Progenitor cell of endocrine pancreas (in vitro differentiated cells): ENCODE data around the gene RRAD. TPM values are rescaled to one million over a fixed set of nuclear protein-coding genes. Genes with fewer than 3 reads are reported as not detected.

Experiments
- DNase-seq: peaks from one replicate; pipeline ENCODE4 v3.0.0; 2021; ENCODE audit warnings: low spot score; ENCODE audit not compliant: unreplicated experiment
- H3K27ac Mint-ChIP-seq: 2 replicates; pipeline ENCODE4 v1.8.0; 2021; ENCODE audit warnings: mild to moderate bottlenecking, moderate library complexity, mixed read lengths
- H3K27me3 Mint-ChIP-seq: 2 replicates; pipeline ENCODE4 v1.8.0; 2021; ENCODE audit warnings: mixed read lengths
- H3K36me3 Mint-ChIP-seq: 2 replicates; pipeline ENCODE4 v1.8.0; 2022; ENCODE audit warnings: mixed read lengths; ENCODE audit not compliant: insufficient read depth
- H3K4me1 Mint-ChIP-seq: 2 replicates; pipeline ENCODE4 v1.8.0; 2021; ENCODE audit warnings: low read depth, mixed read lengths
- H3K4me3 Mint-ChIP-seq: 2 replicates; pipeline ENCODE4 v1.8.0; 2021; ENCODE audit warnings: low read depth, mild to moderate bottlenecking, moderate library complexity, mixed read lengths
- H3K9me3 Mint-ChIP-seq: 2 replicates; pipeline ENCODE4 v1.8.0; 2021; ENCODE audit warnings: low read depth, mixed read lengths
- total RNA-seq: library from RNA; stranded (reverse); gene quantifications from 2 replicates; pipeline ENCODE4 v1.2.1, GENCODE V29; 2021
- TF ChIP-seq, protein P1 (sequence below): fragments of 200-600 bp; sonication (generic); IDR thresholded peaks from one replicate; pipeline ENCODE4 v1.5.0; 2021; ENCODE audit warnings: antibody characterized with exemption, mild to moderate bottlenecking; ENCODE audit not compliant: unreplicated experiment

RRAD gene
- total RNA-seq, 1 donor from 2014 or later = 0.36 TPM

DNA sequence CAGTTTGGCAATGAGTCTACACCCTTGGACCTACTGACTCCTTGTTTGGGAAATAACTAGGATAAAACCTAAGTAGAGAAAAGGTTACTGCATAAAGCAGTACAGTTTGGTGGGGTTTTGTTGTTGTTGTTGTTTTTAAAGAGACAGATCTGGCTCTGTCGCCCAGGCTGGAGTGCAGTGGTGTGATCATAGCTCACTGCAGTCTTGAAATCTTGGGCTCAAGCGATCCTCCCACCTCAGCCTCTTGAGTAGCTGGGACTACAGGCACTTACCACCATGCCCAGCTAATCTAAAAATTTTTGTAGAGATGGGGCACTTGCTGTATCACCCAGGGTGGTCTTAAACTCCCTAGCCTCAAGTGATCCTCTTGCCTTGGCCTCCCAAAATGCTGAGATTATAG, 43.8 kb downstream of the RRAD start:
- H3K27me3 Mint-ChIP-seq = peaks cover 12% of the 10 kb centered on the region
- peak overlapping the region; percentile 49 for H3K4me3 Mint-ChIP-seq
- peaks cover 6% of the 10 kb centered on the region for H3K4me1 Mint-ChIP-seq
- DNase-seq = no peak
- H3K36me3 Mint-ChIP-seq = peaks cover 4% of the 10 kb centered on the region
- no peak overlapping the region for H3K27ac Mint-ChIP-seq
- TF ChIP-seq, protein P1, sequence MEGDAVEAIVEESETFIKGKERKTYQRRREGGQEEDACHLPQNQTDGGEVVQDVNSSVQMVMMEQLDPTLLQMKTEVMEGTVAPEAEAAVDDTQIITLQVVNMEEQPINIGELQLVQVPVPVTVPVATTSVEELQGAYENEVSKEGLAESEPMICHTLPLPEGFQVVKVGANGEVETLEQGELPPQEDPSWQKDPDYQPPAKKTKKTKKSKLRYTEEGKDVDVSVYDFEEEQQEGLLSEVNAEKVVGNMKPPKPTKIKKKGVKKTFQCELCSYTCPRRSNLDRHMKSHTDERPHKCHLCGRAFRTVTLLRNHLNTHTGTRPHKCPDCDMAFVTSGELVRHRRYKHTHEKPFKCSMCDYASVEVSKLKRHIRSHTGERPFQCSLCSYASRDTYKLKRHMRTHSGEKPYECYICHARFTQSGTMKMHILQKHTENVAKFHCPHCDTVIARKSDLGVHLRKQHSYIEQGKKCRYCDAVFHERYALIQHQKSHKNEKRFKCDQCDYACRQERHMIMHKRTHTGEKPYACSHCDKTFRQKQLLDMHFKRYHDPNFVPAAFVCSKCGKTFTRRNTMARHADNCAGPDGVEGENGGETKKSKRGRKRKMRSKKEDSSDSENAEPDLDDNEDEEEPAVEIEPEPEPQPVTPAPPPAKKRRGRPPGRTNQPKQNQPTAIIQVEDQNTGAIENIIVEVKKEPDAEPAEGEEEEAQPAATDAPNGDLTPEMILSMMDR = no peak
- H3K9me3 Mint-ChIP-seq = no peaks in the 10 kb centered on the region

DNA sequence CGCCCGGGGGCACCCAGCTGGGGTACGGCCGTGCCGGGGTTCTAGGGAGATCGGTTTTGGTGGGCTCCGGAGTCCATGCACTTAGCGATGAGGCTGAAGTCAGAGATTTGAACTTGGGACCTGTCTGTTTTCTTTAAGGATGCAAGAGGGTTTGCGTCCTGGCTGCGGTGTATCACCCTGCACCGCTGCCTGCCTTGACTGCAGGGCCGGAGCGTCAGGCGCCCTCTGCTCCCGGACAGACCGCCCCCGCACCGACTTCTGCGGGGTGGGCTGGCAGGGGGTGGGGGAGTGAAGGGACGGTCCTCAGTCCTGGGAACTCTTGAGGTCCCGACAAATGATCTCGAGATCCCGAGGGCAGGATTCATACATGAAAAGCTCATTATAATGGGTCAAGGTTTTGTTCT, 44.3 kb downstream of the RRAD start:
- DNase-seq = no peak
- Mint-ChIP-seq H3K4me3 (peak overlapping the region; percentile 89), H3K4me1 (peaks cover 6% of the 10 kb centered on the region), H3K9me3 (no peaks in the 10 kb centered on the region), H3K36me3 (peaks cover 4% of the 10 kb centered on the region), H3K27ac (no peak overlapping the region), H3K27me3 (peaks cover 14% of the 10 kb centered on the region)
- TF ChIP-seq, protein P1 = no peak

DNA sequence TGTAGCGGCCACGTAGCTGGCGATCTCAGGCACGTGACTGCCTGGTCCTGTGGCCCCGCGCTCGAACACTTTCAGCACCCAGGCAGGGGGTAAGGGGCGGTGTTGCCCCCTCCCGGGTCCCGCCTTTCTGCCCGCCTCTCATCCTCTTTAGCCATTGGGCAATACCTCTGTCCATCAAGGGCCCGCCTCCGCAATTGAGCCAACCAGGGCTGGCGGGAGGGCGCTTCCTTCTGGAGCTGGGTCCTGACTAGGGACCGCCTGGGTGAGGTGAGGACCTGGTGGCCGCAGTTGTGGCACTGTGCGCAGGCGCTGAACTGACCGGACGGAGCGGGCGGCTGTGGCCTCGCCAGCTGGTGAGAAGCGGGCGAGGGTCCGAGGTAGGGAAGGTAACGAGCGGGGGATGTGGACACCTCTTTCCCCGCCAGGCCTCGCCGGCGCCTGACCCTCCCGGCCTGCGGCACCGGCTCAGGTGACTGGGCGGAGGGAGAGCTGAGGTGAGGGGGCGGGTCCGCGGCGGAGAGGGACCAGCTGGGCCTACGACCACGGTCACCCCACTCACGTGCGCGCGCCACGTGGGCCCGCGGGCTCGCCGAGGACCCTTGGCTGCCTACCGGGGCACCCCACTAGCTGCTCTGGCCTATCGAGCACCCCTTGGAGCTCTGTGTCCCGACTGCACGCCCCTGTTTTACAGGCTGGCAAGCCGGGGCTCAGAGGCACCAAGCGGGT, 44.9 kb downstream of the RRAD start, which contains the start of gene PDP2:
PDP2 (plus strand) TSS at position 228 of the 726 bp plus-strand sequence. CDS start 3,770 bp downstream, outside the sequence.
- peak within 1 kb of the TSS; percentile 96 for H3K27ac Mint-ChIP-seq
- peaks cover 4% of the 10 kb centered on the region for H3K36me3 Mint-ChIP-seq
- H3K9me3 Mint-ChIP-seq = no peaks in the 10 kb centered on the region
- DNase-seq = peak; percentile 94
- peaks cover 6% of the 10 kb centered on the region for H3K4me1 Mint-ChIP-seq
- peaks cover 15% of the 10 kb centered on the region for H3K27me3 Mint-ChIP-seq
- peak within 1 kb of the TSS; percentile 89 for H3K4me3 Mint-ChIP-seq
- TF ChIP-seq, protein P1 = no peak

DNA sequence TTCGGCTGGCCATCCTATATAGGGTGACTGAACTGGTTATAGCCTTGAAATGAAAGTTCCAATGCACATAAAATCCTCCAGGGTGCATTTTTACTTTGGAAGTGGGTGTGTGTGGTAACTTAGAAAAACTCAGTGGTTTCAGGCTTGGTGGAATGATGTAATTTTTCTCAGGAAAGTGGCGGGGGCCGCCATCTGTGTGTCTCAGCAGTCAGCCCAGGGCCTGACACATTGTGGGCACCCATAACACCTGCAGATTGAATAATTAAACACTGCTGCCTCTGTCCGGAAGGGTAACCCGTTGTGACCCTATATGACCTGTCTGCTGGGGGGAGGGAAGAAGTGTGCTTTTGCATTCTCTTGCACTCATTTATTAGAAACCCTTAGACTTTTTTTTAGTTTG, 47.3 kb downstream of the RRAD start:
- H3K9me3 Mint-ChIP-seq = no peaks in the 10 kb centered on the region
- peaks cover 6% of the 10 kb centered on the region for H3K4me1 Mint-ChIP-seq
- no peaks in the 10 kb centered on the region for H3K36me3 Mint-ChIP-seq
- TF ChIP-seq, protein P1 = no peak
- no peak overlapping the region for H3K4me3 Mint-ChIP-seq
- no peak overlapping the region for H3K27ac Mint-ChIP-seq
- DNase-seq = no peak
- H3K27me3 Mint-ChIP-seq = peaks cover 20% of the 10 kb centered on the region

DNA sequence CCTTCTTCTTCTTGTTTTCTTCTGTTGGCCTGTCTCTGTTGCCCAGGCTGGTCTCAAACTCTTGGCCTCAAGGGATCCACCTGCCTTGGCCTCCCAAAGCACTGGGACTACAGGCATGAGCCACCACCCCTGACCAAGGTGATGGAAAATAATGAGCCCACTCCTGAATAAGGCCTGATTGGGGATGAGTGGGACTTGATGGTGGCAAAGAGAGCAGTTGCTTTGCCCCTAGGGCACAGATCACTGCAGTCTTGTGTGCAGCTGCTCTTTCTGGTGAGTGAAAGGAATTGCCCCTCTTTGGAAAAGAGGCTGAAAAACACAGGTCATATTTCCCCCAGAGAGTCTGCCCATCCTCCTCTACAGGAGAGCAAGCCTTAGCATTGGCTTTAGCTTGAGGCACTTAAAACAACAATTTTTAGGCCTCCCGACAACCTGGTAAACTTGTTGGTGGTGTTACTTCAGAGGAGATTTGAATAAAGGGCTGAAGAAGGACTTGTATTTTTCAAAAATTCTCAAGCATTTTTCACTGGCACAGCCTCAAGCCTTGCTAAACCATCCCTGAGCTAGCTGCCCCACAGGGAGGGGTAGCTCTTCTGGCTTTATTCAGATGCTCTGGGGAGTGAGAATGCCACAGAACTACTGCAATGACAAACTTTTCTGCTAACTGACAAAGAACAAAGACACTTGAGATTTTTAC, 51.1 kb downstream of the RRAD start:
- Mint-ChIP-seq H3K27me3 (peaks cover 29% of the 10 kb centered on the region), H3K27ac (peak overlapping the region; percentile 41), H3K9me3 (no peaks in the 10 kb centered on the region), H3K4me3 (no peak overlapping the region), H3K4me1 (peaks cover 2% of the 10 kb centered on the region), H3K36me3 (no peaks in the 10 kb centered on the region)
- TF ChIP-seq, protein P1 = no peak
- DNase-seq = no peak
